HL-60 (cell line): ENCODE data around the gene ABCB1.
A peak's percentile ranks its signal among the peaks of the same experiment; 100 is the strongest.

Source experiments
- DNase-seq, 2 experiments: peaks; one replicate each; pipeline ENCODE4 v3.0.0-alpha.2; 2010 to 2020; ENCODE audit warnings: low read depth in 1 of 2, low spot score in 1 of 2
- H3K27ac ChIP-seq: fragments of 250-450 bp; sonication (Bioruptor Pico); replicated peaks from 2 replicates; pipeline ENCODE4 v1.5.1; 2020; ENCODE audit warnings: mild to moderate bottlenecking, moderate library complexity
- H3K27me3 ChIP-seq: fragments of 250-450 bp; sonication (Bioruptor Pico); 2 replicates; pipeline ENCODE4 v1.5.1; 2021; ENCODE audit warnings: mild to moderate bottlenecking, moderate library complexity; ENCODE audit not compliant: insufficient read depth, poor library complexity, severe bottlenecking
- H3K4me3 ChIP-seq: replicated peaks from 2 replicates; pipeline ENCODE4 v1.5.1; 2011; ENCODE audit warnings: mild to moderate bottlenecking, control low read depth, low read length; ENCODE audit not compliant: insufficient read depth
- CTCF ChIP-seq: IDR thresholded peaks from one replicate; pipeline ENCODE4 v1.5.1; 2011; ENCODE audit warnings: low read length, control low read depth, inconsistent platforms; ENCODE audit not compliant: insufficient read depth
- GABPA ChIP-seq: IDR thresholded peaks from 2 replicates; pipeline ENCODE4 v1.6.1; 2012; ENCODE audit warnings: low read depth
- POLR2AphosphoS5 ChIP-seq: IDR thresholded peaks from 2 replicates; pipeline ENCODE4 v1.6.1; 2012; ENCODE audit warnings: low read depth
- SPI1 ChIP-seq: IDR thresholded peaks from 2 replicates; pipeline ENCODE4 v1.6.1; 2012; ENCODE audit warnings: low read depth, mild to moderate bottlenecking, borderline replicate concordance
- TF ChIP-seq, protein P1 (sequence below): IDR thresholded peaks from 2 replicates; pipeline ENCODE4 v1.6.1; 2012; ENCODE audit warnings: low read depth; ENCODE audit not compliant: insufficient replicate concordance

Gene ABCB1

DNA sequence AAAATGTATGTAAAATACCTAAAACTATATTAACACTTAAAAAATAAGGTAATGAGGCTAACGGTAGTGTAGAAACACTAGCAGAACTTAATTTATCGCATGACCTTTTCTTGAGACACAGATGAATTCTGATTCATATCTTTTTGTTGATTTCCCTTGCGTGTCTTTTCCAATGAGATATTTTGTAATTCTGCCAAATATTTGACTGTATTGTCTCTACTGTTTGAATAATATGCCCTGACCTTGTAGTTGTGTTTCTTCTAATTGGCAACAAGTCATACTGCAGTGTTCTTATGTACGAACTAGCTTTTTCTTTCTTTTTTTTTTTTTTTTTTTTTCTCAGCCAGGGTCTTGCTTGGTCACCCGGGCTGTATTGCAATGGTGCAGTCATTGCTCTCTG is 9.2 kb upstream of the ABCB1 start:
- DNase-seq = no peak
- Histone ChIP-seq H3K4me3 (no peak overlapping the region), H3K27ac (no peak overlapping the region), H3K27me3 (no peaks in the 10 kb centered on the region)
- TF ChIP-seq SPI1 (no peak), GABPA (no peak)

DNA sequence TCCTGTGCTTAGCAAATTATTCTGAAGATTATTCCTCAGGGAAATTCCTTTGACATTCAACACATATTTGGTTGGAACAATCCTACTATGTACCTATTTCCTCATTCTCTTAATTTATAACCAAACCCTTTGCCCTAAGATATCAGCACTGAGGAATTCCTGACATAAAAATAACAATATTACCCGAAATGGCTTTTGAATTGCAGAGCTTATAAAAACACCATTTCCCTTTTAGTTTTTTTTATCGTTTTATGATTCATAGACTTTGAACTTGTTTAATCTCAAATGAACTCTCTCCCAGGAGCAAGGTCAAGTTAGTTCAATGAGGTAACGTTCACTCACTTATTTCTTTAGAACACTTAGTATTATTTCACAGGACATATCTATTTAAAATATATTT is 7.7 kb upstream of the ABCB1 start:
- Histone ChIP-seq H3K27ac (no peak overlapping the region), H3K4me3 (no peak overlapping the region), H3K27me3 (no peaks in the 10 kb centered on the region)
- no peak for DNase-seq
- TF ChIP-seq CTCF (no peak), POLR2AphosphoS5 (no peak), GABPA (no peak), SPI1 (no peak)
- TF ChIP-seq, protein P1, sequence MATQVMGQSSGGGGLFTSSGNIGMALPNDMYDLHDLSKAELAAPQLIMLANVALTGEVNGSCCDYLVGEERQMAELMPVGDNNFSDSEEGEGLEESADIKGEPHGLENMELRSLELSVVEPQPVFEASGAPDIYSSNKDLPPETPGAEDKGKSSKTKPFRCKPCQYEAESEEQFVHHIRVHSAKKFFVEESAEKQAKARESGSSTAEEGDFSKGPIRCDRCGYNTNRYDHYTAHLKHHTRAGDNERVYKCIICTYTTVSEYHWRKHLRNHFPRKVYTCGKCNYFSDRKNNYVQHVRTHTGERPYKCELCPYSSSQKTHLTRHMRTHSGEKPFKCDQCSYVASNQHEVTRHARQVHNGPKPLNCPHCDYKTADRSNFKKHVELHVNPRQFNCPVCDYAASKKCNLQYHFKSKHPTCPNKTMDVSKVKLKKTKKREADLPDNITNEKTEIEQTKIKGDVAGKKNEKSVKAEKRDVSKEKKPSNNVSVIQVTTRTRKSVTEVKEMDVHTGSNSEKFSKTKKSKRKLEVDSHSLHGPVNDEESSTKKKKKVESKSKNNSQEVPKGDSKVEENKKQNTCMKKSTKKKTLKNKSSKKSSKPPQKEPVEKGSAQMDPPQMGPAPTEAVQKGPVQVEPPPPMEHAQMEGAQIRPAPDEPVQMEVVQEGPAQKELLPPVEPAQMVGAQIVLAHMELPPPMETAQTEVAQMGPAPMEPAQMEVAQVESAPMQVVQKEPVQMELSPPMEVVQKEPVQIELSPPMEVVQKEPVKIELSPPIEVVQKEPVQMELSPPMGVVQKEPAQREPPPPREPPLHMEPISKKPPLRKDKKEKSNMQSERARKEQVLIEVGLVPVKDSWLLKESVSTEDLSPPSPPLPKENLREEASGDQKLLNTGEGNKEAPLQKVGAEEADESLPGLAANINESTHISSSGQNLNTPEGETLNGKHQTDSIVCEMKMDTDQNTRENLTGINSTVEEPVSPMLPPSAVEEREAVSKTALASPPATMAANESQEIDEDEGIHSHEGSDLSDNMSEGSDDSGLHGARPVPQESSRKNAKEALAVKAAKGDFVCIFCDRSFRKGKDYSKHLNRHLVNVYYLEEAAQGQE = no peak

GRCh38 chr7:87604264-87604663 is 3.6 kb upstream of the ABCB1 start:
- TF ChIP-seq GABPA (no peak), POLR2AphosphoS5 (no peak), SPI1 (no peak), CTCF (no peak)
- TF ChIP-seq, protein P1 = no peak
- Histone ChIP-seq H3K4me3 (no peak overlapping the region), H3K27ac (no peak overlapping the region), H3K27me3 (peaks cover 23% of the 10 kb centered on the region)
- no peak for DNase-seq

DNA sequence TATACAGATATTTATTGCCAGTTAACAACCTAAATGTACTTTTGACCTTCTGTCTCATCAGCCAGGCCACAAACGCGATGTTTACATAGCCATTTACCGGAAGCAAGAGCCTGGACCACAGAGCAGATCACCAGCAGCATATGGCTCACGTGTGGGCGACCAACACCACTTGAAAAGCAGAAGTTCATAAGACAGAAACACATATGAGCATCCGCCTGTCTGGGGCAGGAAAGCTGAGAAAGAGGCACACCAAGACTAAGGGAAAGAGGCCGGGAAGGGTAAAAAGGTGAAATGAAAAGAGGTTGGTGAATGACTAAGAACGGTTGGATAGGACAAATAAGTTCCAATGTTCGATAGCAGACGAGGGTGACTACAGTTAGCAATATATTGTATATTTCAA is 1.3 kb downstream of the ABCB1 start:
- TF ChIP-seq, protein P1 = no peak
- no peak for TF ChIP-seq POLR2AphosphoS5
- TF ChIP-seq CTCF = no peak
- TF ChIP-seq SPI1 = no peak
- no peak for TF ChIP-seq GABPA
- DNase-seq = peak in 1 of 2 experiments; percentile 59
- no peak overlapping the region for H3K4me3 ChIP-seq
- H3K27ac ChIP-seq = no peak overlapping the region
- peaks cover 27% of the 10 kb centered on the region for H3K27me3 ChIP-seq
